Inflammatory macrophage (primary cell): ENCODE data around the gene TSPAN9.
"Not testable (repeated sequence)": the region's sequence is repeated elsewhere in the genome, so short reads cannot be mapped to it uniquely, and the experiment has no call there.

Source experiments
- DNase-seq, 2 donors: peaks; one replicate each; pipeline ENCODE4 v3.0.0-alpha.2; 2020 to 2022

Gene TSPAN9

GRCh38 chr12:3044141-3044630 lies 33.0 kb upstream of the TSPAN9 start:
- no peak for DNase-seq

GRCh38 chr12:3045494-3045893 lies 31.7 kb upstream of the TSPAN9 start:
- DNase-seq: no peak

DNA sequence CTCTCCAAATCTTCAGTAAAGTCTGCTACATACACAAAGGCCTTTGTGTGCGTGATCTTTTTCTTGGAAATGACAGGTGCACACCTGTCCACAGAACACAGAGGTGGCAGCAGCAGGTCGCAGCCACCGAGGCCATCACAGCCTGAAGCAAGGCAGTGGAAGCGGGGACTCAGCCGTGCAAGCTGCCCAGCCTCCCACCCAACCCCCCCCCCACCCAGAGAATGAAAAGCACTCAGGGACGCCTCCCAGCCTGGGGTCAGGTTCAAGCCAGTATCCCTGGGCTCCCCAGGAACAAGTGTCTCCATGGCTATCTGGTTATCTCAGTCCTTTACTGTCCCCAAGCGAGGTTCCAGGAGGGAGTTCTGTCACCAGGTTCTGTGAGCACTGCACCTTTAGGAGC lies 31.2 kb upstream of the TSPAN9 start:
- DNase-seq: no peak

GRCh38 chr12:3046441-3047200 lies 30.6 kb upstream of the TSPAN9 start:
- no peak for DNase-seq

DNA sequence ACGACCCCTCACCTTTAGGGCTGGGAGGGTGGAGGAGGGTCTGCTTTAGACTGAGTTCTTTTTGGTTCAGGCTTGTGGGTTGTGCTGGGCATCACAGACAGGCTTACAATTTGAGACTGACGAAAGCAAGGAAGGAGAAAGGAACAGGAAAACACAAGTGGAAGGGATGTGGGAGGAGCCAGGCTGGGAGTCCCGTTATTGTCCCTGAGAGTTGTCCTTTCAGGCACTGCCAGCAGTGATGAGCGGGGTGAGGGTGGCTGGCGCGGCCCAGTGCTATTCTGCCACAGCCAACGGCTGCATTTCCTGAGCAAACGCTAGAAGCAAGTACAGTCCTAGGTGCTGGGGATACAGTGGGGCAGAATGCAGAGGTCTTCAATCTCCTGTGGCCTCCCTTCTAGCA lies 29.2 kb upstream of the TSPAN9 start:
- no peak for DNase-seq

DNA sequence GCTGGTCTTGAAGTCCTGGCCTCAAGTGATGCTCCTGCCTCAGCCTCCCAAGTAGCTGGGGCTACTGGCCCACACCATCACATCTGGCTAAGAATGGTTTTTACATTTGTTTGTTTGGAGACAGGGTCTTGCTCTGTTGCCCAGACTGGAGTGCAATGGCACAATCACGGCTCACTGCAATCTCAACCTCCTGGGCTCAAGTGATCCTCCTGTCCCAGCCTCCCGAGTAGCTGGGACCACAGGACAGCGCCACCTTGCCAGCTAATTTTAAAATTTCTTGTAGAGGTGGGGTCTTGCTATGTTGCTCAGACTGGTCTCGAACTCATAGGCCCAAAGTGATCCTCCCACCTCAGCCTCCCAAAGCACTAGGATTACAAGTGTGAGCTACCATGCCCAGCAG lies 28.6 kb upstream of the TSPAN9 start:
- no peak for DNase-seq

GRCh38 chr12:3049176-3049575 lies 28.0 kb upstream of the TSPAN9 start:
- DNase-seq: no peak

- no peak for DNase-seq
Measured at GRCh38 chr12:3049611-3050249, 27.4 kb upstream of the TSPAN9 start.

- DNase-seq: no peak
Measured at GRCh38 chr12:3054374-3054773, 22.8 kb upstream of the TSPAN9 start.

- DNase-seq: no peak
Measured at GRCh38 chr12:3055026-3055703, 22.0 kb upstream of the TSPAN9 start.

- no peak for DNase-seq
Measured at GRCh38 chr12:3055704-3056467, 21.3 kb upstream of the TSPAN9 start.

DNA sequence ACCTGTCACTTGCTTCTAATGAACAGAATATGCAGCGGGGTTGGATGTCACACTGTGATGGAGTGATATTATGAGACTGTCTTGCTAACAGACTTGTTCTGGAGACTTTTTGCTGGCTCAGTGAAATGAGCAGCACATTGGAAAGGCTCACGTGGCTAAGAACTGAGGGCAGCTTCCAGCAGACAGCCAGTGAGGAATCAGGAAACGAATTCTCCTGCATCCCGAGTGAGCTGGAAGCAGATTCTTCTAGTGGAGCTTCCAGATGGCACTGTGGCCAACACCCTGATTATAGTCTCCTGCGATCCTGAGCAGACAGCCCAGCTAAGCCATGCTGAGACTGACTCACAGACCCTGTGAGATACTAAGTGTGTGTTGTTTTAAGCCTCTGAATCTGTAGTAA lies 16.1 kb upstream of the TSPAN9 start:
- DNase-seq: no peak

GRCh38 chr12:3061501-3062215 lies 15.5 kb upstream of the TSPAN9 start:
- DNase-seq: no peak

- no peak for DNase-seq
Measured at GRCh38 chr12:3065300-3065699, 11.9 kb upstream of the TSPAN9 start.

DNA sequence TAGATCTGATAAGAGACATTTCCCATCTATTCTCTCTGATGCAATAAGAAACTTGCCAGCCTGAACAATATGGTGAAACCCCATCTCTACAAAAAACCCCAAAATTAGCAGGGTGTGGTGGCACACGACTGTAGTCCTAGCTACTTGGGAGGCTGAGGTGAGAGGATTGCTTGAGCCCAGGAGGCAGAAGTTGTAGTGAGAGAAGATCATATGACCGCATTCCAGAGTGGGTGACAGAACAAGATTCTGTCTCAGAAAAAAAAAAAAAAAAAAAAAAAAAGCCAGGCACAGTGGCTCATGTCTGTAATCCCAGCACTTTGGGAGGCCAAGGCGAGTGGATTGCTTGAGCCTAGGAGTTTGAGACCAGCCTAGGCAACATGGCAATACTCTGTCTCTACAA lies 11.3 kb upstream of the TSPAN9 start:
- DNase-seq: not testable (repeated sequence)

DNA sequence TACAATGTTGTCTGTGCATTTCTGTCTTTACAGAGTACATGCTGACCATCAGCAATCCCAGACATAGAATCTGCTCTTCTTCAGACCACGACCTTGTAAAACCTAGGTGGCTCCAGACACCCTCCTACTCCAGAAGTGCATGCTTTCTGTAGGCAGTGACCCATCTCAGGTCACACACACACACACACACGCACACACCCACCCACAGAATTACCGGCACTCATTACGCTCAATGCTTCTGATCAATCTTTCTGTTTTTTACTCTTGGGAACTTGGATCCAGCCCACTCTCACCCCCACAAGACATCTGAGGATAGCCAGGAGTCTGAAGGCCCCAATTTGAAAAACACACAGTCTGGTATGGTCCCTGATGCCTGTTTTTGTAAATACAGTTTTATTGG lies 7.5 kb upstream of the TSPAN9 start:
- no peak for DNase-seq

DNA sequence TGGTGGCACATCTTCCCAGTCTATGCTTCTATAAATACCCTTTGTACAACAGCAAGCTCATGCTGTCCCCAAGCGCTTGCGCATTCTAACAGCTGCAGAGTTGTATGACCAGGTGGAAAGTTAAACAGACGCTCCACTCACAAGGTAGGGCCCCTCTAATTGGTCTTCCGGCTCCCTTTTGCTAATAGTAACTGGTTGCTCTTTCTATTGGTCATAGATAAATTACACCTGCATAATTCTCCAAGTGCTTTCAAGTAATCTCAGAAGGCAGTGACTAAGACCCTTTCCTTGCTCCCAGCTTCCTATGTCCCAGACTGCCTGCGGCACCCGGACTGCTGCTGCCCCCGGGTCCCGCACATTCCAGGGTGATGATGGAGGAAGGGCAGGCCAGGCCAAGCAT lies 6.1 kb upstream of the TSPAN9 start:
- no peak for DNase-seq

- no peak for DNase-seq
Measured at GRCh38 chr12:3071710-3072109, 5.5 kb upstream of the TSPAN9 start.

DNA sequence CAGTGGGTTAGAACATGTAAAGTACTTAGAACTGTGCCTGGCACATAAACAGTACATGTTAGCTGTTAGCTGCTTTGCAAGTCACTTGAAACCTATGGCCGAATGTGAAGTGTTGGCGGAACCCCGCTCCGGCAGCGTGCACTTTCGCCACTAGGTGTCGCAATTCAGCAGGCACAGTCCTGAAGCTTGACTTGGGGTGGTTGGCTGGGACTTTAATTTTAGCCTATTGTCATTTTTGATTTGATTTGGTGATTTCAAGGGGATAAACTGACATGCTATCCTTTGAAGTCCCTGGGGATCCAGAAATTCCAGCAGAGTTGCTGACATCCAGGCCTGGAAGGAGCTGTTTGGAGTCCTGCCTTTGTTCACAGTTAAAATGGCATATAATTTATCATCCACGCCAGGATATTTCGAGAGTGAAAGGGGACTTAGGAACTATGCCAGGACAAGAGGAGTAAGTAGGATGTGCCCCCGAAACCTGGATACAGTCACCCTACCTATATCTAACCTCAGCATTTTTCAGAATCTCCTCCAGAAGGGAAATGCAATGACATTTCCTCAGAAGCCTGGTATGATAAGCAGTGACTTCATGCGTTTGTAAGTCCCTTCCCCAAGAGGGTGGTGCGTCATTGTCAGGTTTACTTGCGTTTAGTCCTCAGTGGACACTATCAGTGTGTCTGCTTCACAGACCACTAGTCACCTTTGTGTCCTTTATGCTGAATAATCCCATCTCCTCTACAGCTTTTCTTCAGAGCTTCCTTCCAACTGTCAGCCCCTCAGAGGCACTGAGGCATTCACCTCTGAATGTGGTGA lies 3.5 kb upstream of the TSPAN9 start:
- peak; percentile 83 to 84 for DNase-seq

GRCh38 chr12:3075315-3075714 lies 1.9 kb upstream of the TSPAN9 start:
- no peak for DNase-seq

- no peak for DNase-seq
Measured at GRCh38 chr12:3077572-3078081, 448 bp downstream of the TSPAN9 start.
